Mucosa of descending colon (tissue), 3 donors: ENCODE data around the gene RFX3. TPM values are rescaled to one million over a fixed set of nuclear protein-coding genes. Genes with fewer than 3 reads are reported as not detected.

Source experiments
- ATAC-seq: fragments of 200-7000 bp; cut with Tn5 transposase; one replicate; pipeline ENCODE4 v1.9.1; 2020; ENCODE audit warnings: mild to moderate bottlenecking, moderate library complexity
- DNase-seq, 3 donors: peaks; one replicate each; pipeline ENCODE4 v3.0.0-alpha.2; 2020
- H3K36me3 ChIP-seq: fragments of 200-600 bp; one replicate; pipeline ENCODE4 v1.8.0; 2021; ENCODE audit warnings: low read depth, mild to moderate bottlenecking
- H3K4me1 ChIP-seq: fragments of 200-600 bp; one replicate; pipeline ENCODE4 v1.8.0; 2021; ENCODE audit warnings: low read depth, mild to moderate bottlenecking
- H3K4me3 ChIP-seq: fragments of 200-600 bp; one replicate; pipeline ENCODE4 v1.8.0; 2021; ENCODE audit warnings: mild to moderate bottlenecking
- H3K9me3 ChIP-seq: fragments of 200-600 bp; one replicate; pipeline ENCODE4 v1.8.0; 2021; ENCODE audit warnings: mild to moderate bottlenecking
- CTCF ChIP-seq: fragments of 200-600 bp; IDR thresholded peaks from one replicate; pipeline ENCODE4 v1.8.0; 2022; ENCODE audit warnings: antibody characterized with exemption, mild to moderate bottlenecking
- intact Hi-C, 2 donors: fragments of 100-400 bp; cut with DNase I in 1 of 2; cut with micrococcal nuclease in 1 of 2; formaldehyde crosslinking; loops; one replicate each; pipeline versions ENCODE4 v1.11.0 to v1.11.1; 2022; cut with DNase I, micrococcal nuclease
- total RNA-seq, 3 donors: library from RNA; stranded (reverse); fragmentation: NEBNext Ultra II Directional in 2 of 3; extraction: Animal tissue kit (Norgen Biotek cat#: 25700) in 2 of 3; gene quantifications; one replicate each; pipeline versions ENCODE4 v1.2.1 to v1.2.4, GENCODE V29; 2021 to 2023
- donor health status: DM: no; HTN: no; CAD: no; lungs with moderate emphysema.
- donor health status: DM: no; HTN: no; CAD: no.
- donor health status: DM: no; HTN: yes; CAD: no.

Gene RFX3
- total RNA-seq, 3 donors from 2014 or later, result 12.0 to 13.3 (median 12.3) TPM

GRCh38 chr9:3498691-3499090, 27.1 kb downstream of the RFX3 start:
- ATAC-seq, result no peak
- H3K4me1 ChIP-seq, result peaks cover 8% of the 10 kb centered on the region
- no peak for DNase-seq
- no peaks in the 10 kb centered on the region for H3K9me3 ChIP-seq
- no peak for TF ChIP-seq CTCF
- intact Hi-C loops, result no loop called here
- H3K36me3 ChIP-seq, result no peaks in the 10 kb centered on the region
- H3K4me3 ChIP-seq, result no peak overlapping the region

DNA sequence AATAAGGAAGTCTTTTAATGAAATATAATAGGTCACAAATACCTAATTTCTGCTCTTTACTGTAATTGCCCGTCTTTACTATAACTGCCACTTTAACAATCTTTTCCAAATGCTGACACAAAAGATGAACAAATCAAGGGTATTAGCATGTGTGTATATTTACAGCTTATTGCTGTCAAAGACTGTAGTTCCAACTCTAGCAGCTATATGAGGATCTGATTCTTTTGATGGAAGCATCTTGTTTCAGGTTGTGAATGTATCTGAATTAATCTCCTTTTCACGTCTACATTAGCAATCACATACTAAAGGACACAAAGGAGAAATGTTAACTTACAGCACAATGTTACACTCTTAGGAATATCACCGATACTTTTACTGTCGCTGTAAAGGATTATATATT, 27.9 kb downstream of the RFX3 start:
- DNase-seq (no peak), ATAC-seq (no peak)
- no peak for TF ChIP-seq CTCF
- no peak overlapping the region for H3K4me3 ChIP-seq
- no peaks in the 10 kb centered on the region for H3K9me3 ChIP-seq
- H3K36me3 ChIP-seq, result no peaks in the 10 kb centered on the region
- intact Hi-C loops, result no loop called here
- peaks cover 8% of the 10 kb centered on the region for H3K4me1 ChIP-seq

DNA sequence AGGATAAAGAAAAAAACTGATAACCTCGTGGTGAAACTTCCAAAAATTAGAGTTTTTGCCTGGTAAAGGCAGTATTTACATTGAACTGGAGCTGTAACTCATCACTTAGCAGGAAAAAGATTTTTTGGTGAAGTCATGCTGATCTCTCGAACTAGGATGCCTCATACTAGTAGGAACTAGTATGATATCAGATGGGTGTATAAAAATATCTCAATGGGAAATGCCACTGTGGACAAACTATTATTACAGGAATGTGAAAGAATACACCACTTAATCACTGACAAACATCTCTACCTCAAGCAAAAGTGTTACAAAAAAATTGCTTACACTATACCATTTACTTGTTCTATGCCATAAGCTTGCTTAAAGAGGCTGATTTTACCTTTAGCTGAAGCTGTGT, 28.4 kb downstream of the RFX3 start:
- H3K36me3 ChIP-seq, result no peaks in the 10 kb centered on the region
- ATAC-seq (no peak), DNase-seq (no peak)
- no peaks in the 10 kb centered on the region for H3K9me3 ChIP-seq
- intact Hi-C loops, result no loop called here
- H3K4me1 ChIP-seq, result peaks cover 8% of the 10 kb centered on the region
- no peak for TF ChIP-seq CTCF
- H3K4me3 ChIP-seq, result no peak overlapping the region

GRCh38 chr9:3495855-3496254, 29.9 kb downstream of the RFX3 start:
- Histone ChIP-seq H3K4me3 (no peak overlapping the region), H3K4me1 (peaks cover 8% of the 10 kb centered on the region), H3K9me3 (no peaks in the 10 kb centered on the region), H3K36me3 (no peaks in the 10 kb centered on the region)
- TF ChIP-seq CTCF, result no peak
- intact Hi-C loops, result no loop called here
- no peak for DNase-seq
- ATAC-seq, result peak; percentile 84

DNA sequence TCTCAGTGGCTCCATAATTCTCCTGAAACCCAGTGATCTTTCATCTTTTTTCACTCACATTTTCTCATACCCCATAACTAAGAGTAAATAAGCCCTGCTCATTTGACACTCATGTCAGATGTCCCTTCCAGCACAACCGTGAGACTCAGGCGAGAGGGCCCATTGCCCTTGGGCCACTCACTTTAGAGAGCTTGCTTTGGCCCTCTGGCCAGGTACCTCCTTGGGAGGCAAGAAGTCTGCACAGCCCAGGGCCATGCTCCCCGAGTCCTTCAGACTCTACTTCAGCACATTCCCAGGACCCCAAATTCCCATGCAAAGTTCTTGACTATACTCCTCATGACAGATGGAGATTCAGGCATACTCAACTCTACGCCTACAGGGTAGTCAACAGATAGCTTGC, 33.6 kb downstream of the RFX3 start:
- H3K4me1 ChIP-seq, result peaks cover 11% of the 10 kb centered on the region
- no peaks in the 10 kb centered on the region for H3K9me3 ChIP-seq
- DNase-seq (no peak), ATAC-seq (no peak)
- no peaks in the 10 kb centered on the region for H3K36me3 ChIP-seq
- no peak for TF ChIP-seq CTCF
- intact Hi-C loops, result no loop called here
- no peak overlapping the region for H3K4me3 ChIP-seq

DNA sequence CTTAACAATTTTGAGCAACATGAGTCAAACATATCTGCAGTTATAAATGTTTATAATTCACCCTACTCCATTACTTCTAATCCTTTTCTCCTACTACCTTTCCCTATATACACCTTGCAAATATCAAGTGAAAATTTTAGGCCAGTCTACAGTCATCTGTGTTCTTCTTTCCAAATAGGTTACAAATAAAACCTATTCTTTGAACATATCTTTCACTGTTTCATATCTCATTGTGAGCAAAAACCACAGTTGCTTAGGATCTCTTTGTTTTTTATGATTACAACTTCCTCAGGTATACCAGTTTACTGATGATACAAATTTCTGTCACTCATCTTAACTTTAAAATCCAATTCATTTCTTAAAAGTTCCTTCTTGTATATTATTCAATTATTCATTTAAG, 34.4 kb downstream of the RFX3 start:
- Histone ChIP-seq H3K4me1 (peaks cover 6% of the 10 kb centered on the region), H3K36me3 (no peaks in the 10 kb centered on the region), H3K9me3 (no peaks in the 10 kb centered on the region), H3K4me3 (no peak overlapping the region)
- ATAC-seq (no peak), DNase-seq (no peak)
- intact Hi-C loops, result no loop called here
- no peak for TF ChIP-seq CTCF
